ENCODE results near the gene TEAD1. TPM values are rescaled to one million over a fixed set of nuclear protein-coding genes. Genes with fewer than 3 reads are reported as not detected.

Gene TEAD1
- total and polyA plus RNA-seq, 2 experiments from 2014 or later = 24.5 to 103 TPM

DNA sequence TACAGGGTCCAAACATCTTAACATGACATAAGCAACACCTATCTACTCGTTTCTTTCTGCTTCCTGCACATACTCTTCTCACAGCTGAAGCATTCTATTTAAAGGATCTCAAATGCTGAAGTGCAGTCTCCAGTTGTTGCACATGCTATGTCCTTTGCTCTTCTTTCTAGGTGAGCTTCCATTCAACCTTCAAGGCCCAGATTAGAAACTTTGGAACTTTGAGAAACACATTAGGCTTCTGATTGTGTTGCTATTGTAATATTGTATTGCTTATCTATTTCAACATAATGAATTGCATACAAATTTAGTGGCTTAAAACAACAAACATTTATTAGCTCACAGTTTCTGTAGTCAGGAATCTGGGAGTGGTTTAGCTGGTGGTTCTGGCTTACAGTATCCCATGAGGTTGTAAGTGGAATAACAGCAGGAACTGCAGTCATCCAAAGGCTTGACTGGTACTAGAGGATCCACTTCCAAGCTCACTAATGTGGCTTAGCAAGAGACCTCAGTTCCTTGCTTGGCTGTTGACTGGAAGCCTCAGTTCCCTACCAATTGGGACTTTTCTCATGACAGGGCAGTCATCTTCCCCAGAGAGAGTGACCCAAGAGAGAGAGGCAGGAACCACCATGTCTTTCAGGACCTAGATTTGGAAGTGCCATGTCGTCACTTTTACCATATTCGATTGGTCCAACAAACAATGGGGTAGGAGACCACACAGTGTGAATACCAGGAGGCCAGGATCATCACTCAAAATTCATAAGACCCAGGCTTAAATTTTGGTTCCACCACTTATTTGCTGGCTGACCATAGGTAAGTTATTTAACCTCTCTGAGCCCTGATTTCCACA is 307.7 kb downstream of the TEAD1 start:
- H3K4me3 ChIP-seq = no peak overlapping the region
- H3F3A ChIP-seq (replicated peaks; ENCODE audit: low read depth) = no peaks in the 10 kb centered on the region
- no peaks in the 10 kb centered on the region for H3K9me3 Mint-ChIP-seq
- peaks cover 4% of the 10 kb centered on the region; the same call in 2 of the 3 replicates for H3K4me1 Mint-ChIP-seq
- H3K36me3 Mint-ChIP-seq (ENCODE audit: low read depth) = no peaks in the 10 kb centered on the region
- DNase-seq (ENCODE audit: low spot score) (peak; percentile 19), ATAC-seq (peak; percentile 48)
- no peak overlapping the region for H2AFZ ChIP-seq
- TF ChIP-seq CREB1 (CRISPR knock-in tag; IDR thresholded peaks at IDR 0.05; ENCODE audit: low read depth) = no peak
- H3K4me2 ChIP-seq = no peak overlapping the region
- H3K79me2 ChIP-seq (replicated peaks; ENCODE audit: insufficient read depth) = no peaks in the 10 kb centered on the region
- no peaks in the 10 kb centered on the region for H3K27me3 ChIP-seq (ENCODE audit: insufficient read depth)
- no peak overlapping the region for H3K27ac Mint-ChIP-seq
- H3K36me3 ChIP-seq (ENCODE audit: insufficient read depth) = no peaks in the 10 kb centered on the region
- no peaks in the 10 kb centered on the region for H4K20me1 ChIP-seq (replicated peaks; ENCODE audit: insufficient read depth)
- H3K9me2 ChIP-seq (ENCODE audit: insufficient read depth) = peaks cover 4% of the 10 kb centered on the region; the same call in 1 of the 2 replicates
- H3K27me3 Mint-ChIP-seq (ENCODE audit: insufficient read depth, low read depth, poor library complexity) = peaks cover 2% of the 10 kb centered on the region
- no peak overlapping the region for H3K27ac ChIP-seq (ENCODE audit: low read depth)
- no peak overlapping the region for H3K4me3 Mint-ChIP-seq
- no peaks in the 10 kb centered on the region; the same call in 1 of the 2 replicates for H3K4me1 ChIP-seq (ENCODE audit: insufficient read depth)

GRCh38 chr11:12983336-12983735 is 309.1 kb downstream of the TEAD1 start:
- Histone ChIP-seq H3K79me2 (replicated peaks; ENCODE audit: insufficient read depth) (no peaks in the 10 kb centered on the region), H3K4me3 (no peak overlapping the region), H3K9me2 (ENCODE audit: insufficient read depth) (peaks cover 4% of the 10 kb centered on the region; the same call in 1 of the 2 replicates), H3K36me3 (ENCODE audit: insufficient read depth) (no peaks in the 10 kb centered on the region), H3K27ac (ENCODE audit: low read depth) (no peak overlapping the region), H3K4me2 (no peak overlapping the region), H2AFZ (no peak overlapping the region), H3F3A (replicated peaks; ENCODE audit: low read depth) (no peaks in the 10 kb centered on the region), H3K4me1 (ENCODE audit: insufficient read depth) (no peaks in the 10 kb centered on the region; the same call in 1 of the 2 replicates), H4K20me1 (replicated peaks; ENCODE audit: insufficient read depth) (no peaks in the 10 kb centered on the region), H3K27me3 (ENCODE audit: insufficient read depth) (no peaks in the 10 kb centered on the region)
- Mint-ChIP-seq H3K9me3 (no peaks in the 10 kb centered on the region), H3K27ac (no peak overlapping the region), H3K27me3 (ENCODE audit: insufficient read depth, low read depth, poor library complexity) (peaks cover 2% of the 10 kb centered on the region), H3K4me3 (no peak overlapping the region), H3K4me1 (peaks cover 4% of the 10 kb centered on the region; the same call in 2 of the 3 replicates), H3K36me3 (ENCODE audit: low read depth) (no peaks in the 10 kb centered on the region)
- DNase-seq (ENCODE audit: low spot score) (no peak), ATAC-seq (no peak)
- no peak for TF ChIP-seq EZH2 (IDR thresholded peaks at IDR 0.05; ENCODE audit: low read depth, unreplicated experiment)
- TF ChIP-seq STAT1 (IDR thresholded peaks at IDR 0.05; ENCODE audit: unreplicated experiment) = no peak
- TF ChIP-seq, protein P1, sequence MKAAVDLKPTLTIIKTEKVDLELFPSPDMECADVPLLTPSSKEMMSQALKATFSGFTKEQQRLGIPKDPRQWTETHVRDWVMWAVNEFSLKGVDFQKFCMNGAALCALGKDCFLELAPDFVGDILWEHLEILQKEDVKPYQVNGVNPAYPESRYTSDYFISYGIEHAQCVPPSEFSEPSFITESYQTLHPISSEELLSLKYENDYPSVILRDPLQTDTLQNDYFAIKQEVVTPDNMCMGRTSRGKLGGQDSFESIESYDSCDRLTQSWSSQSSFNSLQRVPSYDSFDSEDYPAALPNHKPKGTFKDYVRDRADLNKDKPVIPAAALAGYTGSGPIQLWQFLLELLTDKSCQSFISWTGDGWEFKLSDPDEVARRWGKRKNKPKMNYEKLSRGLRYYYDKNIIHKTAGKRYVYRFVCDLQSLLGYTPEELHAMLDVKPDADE (IDR thresholded peaks at IDR 0.05) = no peak
- TF ChIP-seq NANOG (IDR thresholded peaks at IDR 0.05; ENCODE audit: borderline replicate concordance) = no peak
- no peak for TF ChIP-seq POLR2AphosphoS5 (IDR thresholded peaks at IDR 0.05; ENCODE audit: low read depth)
- TF ChIP-seq, protein P2, sequence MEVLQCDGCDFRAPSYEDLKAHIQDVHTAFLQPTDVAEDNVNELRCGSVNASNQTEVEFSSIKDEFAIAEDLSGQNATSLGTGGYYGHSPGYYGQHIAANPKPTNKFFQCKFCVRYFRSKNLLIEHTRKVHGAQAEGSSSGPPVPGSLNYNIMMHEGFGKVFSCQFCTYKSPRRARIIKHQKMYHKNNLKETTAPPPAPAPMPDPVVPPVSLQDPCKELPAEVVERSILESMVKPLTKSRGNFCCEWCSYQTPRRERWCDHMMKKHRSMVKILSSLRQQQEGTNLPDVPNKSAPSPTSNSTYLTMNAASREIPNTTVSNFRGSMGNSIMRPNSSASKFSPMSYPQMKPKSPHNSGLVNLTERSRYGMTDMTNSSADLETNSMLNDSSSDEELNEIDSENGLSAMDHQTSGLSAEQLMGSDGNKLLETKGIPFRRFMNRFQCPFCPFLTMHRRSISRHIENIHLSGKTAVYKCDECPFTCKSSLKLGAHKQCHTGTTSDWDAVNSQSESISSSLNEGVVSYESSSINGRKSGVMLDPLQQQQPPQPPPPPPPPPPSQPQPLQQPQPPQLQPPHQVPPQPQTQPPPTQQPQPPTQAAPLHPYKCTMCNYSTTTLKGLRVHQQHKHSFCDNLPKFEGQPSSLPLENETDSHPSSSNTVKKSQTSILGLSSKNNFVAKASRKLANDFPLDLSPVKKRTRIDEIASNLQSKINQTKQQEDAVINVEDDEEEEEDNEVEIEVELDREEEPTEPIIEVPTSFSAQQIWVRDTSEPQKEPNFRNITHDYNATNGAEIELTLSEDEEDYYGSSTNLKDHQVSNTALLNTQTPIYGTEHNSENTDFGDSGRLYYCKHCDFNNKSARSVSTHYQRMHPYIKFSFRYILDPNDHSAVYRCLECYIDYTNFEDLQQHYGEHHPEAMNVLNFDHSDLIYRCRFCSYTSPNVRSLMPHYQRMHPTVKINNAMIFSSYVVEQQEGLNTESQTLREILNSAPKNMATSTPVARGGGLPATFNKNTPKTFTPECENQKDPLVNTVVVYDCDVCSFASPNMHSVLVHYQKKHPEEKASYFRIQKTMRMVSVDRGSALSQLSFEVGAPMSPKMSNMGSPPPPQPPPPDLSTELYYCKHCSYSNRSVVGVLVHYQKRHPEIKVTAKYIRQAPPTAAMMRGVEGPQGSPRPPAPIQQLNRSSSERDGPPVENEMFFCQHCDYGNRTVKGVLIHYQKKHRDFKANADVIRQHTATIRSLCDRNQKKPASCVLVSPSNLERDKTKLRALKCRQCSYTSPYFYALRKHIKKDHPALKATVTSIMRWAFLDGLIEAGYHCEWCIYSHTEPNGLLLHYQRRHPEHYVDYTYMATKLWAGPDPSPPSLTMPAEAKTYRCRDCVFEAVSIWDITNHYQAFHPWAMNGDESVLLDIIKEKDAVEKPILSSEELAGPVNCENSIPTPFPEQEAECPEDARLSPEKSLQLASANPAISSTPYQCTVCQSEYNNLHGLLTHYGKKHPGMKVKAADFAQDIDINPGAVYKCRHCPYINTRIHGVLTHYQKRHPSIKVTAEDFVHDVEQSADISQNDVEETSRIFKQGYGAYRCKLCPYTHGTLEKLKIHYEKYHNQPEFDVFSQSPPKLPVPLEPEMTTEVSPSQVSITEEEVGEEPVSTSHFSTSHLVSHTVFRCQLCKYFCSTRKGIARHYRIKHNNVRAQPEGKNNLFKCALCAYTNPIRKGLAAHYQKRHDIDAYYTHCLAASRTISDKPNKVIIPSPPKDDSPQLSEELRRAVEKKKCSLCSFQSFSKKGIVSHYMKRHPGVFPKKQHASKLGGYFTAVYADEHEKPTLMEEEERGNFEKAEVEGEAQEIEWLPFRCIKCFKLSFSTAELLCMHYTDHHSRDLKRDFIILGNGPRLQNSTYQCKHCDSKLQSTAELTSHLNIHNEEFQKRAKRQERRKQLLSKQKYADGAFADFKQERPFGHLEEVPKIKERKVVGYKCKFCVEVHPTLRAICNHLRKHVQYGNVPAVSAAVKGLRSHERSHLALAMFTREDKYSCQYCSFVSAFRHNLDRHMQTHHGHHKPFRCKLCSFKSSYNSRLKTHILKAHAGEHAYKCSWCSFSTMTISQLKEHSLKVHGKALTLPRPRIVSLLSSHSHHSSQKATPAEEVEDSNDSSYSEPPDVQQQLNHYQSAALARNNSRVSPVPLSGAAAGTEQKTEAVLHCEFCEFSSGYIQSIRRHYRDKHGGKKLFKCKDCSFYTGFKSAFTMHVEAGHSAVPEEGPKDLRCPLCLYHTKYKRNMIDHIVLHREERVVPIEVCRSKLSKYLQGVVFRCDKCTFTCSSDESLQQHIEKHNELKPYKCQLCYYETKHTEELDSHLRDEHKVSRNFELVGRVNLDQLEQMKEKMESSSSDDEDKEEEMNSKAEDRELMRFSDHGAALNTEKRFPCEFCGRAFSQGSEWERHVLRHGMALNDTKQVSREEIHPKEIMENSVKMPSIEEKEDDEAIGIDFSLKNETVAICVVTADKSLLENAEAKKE (CRISPR knock-in tag; IDR thresholded peaks at IDR 0.05) = no peak
- no peak for TF ChIP-seq CREB1 (CRISPR knock-in tag; IDR thresholded peaks at IDR 0.05; ENCODE audit: low read depth)
- TF ChIP-seq CTCF (conservative IDR thresholded peaks at IDR 0.05; ENCODE audit: low read depth in 2 of 2) = no peak
- no peak for TF ChIP-seq ZNF114 (CRISPR knock-in tag; IDR thresholded peaks at IDR 0.05)
- no peak for TF ChIP-seq JUNB (IDR thresholded peaks at IDR 0.05; ENCODE audit: unreplicated experiment)
- no peak for TF ChIP-seq ZNF331 (CRISPR knock-in tag; IDR thresholded peaks at IDR 0.05; ENCODE audit: low read depth)
